ENCODE results near the gene ITPKC. TPM values are rescaled to one million over a fixed set of nuclear protein-coding genes. Genes with fewer than 3 reads are reported as not detected.
"Not testable (repeated sequence)": the region's sequence is repeated elsewhere in the genome, so short reads cannot be mapped to it uniquely, and the experiment has no call there.

ITPKC gene
- polyA plus RNA-seq, 1 donor: 12.1 TPM

DNA sequence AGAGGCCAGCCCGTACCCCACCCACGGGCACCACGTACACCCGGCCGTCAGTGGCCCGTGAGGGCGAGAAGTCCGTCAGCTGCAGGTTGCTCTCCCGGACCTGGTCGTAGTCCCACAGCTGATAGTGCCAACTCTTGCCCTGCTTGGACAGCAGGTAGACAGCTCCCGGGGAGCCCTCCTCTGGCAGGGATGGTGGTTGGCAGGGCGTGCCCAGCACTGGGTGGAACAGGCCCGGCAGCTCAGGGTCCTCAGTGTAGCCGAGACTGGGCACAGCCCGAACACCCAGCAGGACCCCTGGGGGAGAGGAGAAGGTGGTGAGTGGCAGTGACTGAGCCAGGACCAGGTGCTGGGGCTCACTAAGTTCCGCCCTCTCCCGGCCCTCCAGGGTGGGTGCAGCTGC lies 25.6 kb downstream of the ITPKC start:
- no peak for DNase-seq

DNA sequence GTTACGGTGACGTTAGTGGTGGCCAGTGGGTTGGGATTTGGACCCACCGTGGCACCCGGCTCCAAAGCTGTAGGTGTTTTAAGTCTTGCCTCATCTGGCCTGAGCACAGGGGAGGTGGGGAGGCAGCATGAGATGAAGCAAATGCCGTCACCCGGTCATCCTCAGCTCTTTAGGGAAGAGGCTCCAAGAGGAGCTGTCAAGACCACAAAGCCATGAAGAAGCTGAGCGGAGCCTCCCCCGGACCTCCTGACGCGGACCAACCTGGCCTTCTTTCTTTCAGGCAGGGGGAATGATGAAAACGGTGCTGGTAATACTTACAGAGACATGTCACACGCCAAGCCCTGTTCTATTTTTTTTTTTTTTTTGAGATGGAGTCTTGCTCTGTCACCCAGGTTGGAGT lies 26.0 kb downstream of the ITPKC start:
- DNase-seq: no peak

DNA sequence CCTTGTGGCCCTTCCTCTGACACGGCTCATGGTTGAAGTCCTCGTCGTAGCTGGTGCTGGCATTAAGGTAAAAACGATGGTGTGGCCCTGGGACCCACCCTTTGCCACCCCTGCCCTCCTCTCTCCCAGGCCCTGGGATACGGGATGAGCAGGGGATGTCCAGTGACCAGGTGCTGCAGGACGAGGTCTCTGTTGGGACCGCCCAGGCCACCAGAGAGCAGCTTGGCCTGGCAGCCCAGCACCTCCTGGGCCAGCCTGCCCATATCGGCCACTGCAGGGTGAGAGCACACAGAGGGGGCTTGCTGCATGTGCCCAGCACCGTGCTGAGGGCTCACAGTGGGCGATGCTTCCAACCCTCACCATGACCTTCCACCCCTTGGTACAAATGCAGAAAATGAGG lies 27.0 kb downstream of the ITPKC start:
- DNase-seq: no peak

DNA sequence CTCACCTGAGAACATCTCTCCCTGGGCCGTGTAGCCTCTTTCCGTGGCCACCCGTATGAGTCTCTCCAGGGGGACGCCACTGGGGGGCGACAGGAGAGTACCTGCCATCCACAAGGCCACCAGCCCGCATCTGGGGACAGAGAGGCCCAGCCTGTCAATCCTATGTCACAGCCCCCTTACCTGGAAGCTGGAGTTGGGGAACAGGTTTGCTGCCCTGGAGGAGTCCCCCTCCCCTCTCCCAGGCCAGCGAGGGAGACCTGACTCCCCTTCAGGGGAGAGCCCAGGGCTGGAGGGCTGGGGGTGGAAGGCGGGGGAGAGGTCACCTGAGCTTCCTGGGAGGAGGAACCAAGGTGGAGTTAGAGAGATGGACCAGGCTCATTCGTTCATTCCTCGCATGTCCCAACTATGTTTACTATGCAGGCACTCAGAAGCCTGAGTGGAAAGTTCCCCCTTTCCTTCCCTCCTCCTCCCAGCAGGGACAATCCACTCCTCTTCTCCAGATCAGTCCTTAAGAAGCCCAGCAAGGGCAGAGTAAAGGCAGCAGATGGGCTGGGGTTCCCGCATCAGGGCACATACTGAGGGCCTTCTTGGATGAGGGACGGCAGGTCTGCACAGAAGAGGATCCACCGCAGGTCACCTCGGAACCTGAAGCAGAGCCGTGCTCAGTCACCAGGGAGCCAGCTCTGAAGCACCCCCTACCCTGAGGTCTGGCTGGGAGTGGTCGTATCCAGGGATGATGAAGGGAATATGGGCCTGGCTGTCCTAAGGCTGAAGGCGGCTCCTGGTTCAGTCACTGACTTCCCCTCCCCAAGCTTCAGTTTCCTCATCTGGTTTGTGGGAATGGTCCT lies 27.9 kb downstream of the ITPKC start:
- no peak for DNase-seq

DNA sequence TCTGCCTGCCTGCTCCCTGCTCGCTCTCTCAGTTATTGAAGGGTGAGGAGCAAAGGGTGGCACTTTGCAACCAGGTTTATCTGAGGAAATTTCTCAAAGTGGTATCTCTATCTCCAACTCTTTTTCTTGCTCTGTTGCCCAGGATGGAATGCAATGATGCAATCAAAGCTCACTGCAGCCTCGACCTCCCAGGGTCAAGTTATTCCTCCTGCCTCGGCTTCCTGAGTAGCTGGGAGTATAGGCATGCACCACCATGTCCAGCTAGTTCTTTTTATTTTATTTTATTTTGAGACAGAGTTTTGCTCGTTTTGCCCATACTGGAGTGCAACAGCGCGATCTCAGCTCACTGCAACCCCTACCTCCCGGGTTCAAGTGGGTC lies 28.5 kb downstream of the ITPKC start:
- no peak for DNase-seq

DNA sequence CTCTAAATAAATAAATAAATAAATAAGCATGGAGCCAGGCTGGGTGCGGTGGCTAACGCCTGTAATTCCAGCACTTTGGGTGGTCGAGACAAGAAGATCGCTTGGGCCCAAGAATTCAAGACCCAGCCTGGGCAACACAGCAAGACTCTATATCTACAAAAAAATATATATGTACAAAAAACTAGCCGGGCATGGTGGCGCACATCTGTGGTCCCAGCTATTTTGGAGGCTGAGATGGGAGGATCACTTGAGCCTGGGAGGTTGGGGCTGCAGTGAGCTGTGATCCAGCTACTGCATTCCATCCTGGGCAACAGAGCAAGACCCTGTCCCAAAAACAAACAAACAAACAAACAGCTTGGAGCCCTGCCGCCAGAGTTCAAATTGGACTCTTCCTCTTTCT lies 30.6 kb downstream of the ITPKC start:
- DNase-seq: no peak

DNA sequence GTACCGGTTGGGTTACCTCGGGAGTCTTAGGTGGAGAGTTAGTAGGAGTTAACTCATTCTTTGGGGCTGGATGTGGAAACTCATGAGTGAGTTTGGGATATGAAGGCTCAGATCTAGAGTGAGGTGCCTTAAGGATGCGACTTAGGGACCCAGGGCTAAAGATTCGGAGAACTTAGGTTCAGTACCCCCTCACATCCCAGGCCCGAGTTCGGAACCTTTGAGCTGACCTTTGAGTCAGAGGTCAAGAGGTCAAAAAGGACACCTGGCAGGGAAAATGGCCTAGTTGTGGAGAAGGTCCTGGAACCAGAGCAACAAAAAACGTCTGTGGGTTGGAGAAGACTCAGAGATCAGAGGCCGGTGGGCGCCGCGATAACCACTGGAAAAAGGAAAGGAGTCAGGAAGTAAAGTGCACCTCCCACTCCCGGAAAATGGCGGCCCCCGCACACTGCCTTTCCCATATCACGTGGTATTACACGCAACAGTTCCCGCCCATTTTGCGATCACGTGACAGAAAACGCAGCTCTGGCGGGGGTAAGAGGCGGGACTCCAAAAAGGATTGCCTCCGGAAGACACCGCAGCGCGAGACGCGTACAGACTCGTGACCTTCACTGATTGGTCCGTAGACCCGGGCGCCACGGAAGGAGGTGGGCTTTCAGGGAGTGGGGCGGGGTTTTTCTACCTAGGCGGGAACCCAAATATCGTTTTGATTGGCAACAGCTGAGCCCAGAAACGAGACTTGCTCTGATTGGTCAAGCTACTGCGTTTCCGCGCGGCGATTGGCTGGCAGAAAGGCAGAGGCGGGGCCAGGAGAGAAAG lies 33.4 kb downstream of the ITPKC start, which contains the start of gene ACTMAP:
Gene ACTMAP (minus strand): TSS at position 420 of the 816 bp plus-strand sequence. CDS start 674 bp downstream, outside the sequence.
- peak; percentile 99 for DNase-seq

DNA sequence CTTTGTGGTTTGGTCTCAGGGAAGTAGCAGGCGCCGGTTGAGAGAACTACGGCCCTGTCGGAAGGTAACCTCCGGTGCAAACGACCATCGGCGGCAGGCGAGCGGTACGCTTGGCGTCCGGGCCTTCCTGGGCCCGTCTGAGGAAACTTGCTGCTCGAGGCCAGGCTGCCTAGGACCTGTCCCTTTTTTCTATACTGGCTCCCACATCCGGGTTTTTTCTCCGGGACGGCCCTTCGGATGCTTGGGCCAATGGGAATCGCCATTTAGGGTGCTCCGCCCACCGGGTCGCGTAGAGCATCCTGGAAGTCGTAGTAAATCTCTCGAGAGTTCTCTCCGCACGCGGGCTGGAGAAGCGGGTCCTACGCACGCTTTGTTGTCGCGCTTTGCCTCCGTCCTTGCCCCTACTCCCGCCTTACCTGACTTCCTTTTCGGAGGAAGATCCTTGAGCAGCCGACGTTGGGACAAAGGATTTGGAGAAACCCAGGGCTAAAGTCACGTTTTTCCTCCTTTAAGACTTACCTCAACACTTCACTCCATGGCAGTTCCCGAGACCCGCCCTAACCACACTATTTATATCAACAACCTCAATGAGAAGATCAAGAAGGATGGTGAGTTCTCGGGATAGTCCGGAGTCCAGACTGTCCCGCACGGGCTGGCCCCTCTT lies 34.1 kb downstream of the ITPKC start, which contains the start of gene SNRPA:
Gene SNRPA (plus strand): TSS at position 330 of the 664 bp plus-strand sequence. CDS start 206 bp downstream, at position 536.
- DNase-seq: peak; percentile 97

DNA sequence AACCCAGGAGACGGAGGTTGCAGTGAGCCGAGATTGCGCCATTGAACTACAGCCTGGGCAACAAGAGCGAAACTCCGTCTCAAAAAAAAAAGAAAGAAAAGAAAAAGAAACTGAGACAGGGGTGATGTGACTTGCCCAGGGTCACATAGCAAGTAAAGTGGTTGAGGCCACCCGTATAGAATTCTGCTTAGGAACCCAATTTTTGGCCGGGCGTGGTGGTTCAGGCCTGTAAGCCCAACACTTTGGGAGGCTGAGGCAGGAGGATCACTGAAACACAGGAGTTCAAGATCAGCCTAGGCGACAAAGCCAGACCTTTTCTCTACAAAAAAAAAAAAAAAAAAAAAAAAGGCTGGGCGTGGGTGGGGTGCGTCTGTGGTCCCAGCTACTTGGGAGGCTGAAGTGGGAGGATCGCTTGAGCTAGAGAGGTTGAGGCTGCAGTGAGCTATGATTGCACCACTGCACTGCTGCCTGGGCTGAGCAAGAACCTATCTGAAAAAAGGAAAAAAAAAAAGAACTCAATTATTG lies 35.4 kb downstream of the ITPKC start:
- no peak for DNase-seq

DNA sequence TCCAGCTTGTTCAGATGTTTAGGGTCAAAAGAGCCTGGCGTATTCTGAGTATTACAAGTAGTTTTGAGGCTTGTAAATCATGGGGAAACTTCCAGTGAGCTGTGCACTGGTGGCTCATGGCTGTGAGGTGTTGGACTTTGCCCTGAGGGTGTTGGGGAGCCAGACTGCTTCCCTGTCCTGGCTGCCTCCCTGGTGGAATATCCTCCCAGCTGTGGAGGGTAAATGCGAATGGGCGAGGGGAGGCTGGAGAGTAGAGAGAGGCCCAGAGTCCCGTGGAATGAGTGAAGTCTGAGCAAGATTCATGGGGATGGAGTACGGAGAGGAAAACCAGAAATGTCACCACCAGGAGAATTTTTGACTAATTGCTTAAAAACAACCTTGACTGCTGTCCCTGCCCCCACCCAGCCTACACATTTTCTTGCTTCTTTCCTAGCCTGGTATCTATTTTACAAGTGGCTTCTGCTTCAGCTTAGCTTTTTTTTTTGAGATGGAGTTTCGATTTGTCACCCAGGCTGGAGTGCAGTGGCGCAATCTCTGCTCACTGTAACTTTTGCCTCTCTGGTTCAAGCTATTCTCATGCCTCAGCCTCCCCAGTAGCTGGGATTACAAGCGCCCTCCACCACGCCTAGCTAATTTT lies 37.8 kb downstream of the ITPKC start:
- no peak for DNase-seq

DNA sequence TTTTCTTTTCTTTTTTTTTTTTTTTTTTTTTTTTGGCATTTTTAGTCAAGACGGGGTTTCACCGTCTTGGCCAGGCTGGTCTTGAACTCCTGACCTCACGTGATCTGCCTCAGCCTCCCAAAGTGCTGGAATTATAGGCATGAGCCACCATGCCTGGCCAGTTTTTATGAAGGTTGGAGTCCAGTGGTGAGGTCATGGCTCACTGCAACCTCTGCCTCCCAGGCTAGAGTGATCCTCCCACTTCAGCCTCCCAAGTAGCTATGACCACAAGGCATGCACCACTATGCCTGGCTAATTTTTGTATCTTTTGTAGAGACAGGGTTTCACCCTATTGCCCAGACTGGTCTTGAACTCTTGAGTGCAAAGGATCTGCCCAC lies 38.3 kb downstream of the ITPKC start:
- no peak for DNase-seq

DNA sequence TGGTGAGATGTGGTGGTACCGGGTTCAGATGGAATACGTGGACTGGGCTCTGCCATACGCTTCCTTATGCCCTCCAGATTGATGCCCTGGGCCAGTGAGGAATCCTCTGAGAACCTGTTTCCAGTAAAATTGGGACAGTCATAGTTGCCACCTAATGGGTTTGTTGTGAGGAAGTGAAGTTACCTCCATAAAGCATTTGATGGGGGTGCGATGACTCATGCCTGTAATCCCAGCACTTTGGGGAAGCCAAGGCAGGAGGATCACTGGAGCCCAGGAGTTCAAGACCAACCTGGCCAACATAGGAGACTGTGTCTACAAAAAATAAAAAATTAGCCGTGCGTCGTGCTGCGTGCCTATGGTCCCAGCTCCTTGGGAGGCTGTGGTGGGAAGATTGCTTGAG lies 38.9 kb downstream of the ITPKC start:
- DNase-seq: no peak

DNA sequence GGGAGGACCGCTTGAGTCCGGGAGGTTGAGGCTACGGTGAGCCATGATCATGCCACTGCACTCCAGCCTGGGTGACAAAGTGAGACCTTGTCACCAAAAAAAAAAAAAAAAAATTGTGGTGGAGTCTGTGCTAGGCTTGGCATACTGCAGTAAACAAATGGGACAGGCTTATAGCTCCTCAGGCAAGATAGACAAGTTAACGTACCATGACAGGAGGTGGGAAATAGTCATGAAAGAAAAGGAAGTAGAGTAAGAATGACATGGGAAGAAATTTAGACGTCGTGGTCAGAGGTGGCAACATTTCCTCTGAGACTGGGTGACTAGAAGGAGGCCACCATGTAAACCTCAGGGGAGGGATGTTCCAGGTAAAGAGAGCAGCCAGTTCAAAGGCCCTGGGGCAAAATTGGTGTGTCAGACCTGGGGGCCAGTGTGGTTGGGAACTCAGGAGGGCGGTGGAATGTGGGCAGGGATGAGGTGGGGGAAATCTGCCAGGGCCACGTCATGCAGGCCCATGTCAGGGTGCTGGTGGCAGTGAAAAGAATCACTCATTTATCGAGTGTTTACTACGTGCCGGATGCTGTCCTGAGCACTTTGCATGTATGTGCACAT lies 39.7 kb downstream of the ITPKC start:
- no peak for DNase-seq

DNA sequence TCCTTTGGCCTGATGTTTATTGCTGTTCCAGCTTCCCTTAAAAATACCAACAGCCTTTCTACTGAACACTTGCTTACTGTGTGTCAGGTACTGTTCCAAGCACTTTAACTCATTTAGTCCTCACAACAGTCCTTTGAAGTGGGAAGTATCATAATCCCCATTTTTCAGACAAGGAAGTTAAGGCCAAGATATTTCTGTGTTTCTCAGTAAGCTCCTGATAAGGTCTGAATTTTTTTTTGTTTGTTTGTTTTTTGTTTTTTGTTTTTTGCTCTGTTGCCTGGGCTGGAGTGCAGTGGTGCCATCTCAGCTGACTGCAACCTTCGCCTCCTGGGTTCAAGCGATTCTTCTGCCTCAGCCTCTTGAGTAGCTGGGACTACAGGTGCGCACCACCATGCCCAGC lies 41.6 kb downstream of the ITPKC start:
- no peak for DNase-seq

DNA sequence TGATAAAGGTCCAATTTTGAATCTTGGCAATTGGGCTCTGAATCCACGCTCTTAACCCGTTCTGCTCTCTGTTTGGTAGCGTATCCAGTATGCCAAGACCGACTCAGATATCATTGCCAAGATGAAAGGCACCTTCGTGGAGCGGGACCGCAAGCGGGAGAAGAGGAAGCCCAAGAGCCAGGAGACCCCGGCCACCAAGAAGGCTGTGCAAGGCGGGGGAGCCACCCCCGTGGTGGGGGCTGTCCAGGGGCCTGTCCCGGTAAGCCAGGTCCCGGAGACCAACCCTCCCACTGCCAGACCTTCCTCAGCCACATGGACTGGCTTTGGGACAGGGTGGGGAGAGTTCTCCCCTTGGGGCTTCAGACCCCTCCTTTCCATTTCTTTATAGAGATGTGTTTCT lies 42.4 kb downstream of the ITPKC start:
- no peak for DNase-seq

DNA sequence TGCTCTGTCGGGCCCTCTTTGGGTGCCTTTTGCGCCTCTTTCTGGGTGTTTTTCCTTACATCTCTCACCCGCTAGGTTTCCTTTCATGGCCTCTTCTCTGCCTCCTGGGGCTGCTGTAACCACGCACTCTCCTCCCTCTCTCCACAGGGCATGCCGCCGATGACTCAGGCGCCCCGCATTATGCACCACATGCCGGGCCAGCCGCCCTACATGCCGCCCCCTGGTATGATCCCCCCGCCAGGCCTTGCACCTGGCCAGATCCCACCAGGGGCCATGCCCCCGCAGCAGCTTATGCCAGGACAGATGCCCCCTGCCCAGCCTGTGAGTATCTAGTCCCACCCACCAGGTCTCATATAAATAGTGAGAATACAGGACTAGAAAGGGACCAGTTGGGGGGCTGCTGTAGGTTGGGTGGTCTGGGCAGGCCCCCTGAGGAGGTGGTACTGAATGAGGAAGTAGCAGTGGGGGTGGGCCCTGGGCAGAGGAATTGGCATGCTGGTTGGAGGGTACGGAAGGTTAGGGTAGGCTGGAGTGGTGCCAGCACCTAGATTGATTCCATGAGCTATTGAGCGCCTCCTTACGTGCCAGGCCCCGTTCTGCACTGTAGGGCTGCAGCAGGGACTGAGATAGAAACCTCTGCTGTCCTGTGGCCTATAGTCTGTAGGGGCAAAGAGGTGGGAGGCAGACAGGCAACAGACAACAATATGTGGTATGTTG lies 46.0 kb downstream of the ITPKC start:
- DNase-seq: no peak

DNA sequence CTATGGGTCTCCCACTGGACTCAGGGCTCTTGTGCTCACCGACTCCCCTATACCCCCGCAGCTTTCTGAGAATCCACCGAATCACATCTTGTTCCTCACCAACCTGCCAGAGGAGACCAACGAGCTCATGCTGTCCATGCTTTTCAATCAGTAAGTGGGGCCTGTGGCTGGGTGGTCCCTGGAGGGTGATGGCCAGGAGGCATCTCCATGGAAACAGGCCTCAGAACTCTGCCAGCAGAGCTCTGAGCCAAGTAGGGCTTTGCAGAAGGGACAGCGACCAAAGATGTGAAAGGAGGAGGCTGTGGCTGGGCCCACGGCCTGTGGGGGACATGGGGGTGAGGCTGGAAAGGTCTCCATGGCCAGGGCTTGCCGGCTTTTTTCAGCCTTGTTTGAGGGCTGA lies 46.6 kb downstream of the ITPKC start:
- no peak for DNase-seq

DNA sequence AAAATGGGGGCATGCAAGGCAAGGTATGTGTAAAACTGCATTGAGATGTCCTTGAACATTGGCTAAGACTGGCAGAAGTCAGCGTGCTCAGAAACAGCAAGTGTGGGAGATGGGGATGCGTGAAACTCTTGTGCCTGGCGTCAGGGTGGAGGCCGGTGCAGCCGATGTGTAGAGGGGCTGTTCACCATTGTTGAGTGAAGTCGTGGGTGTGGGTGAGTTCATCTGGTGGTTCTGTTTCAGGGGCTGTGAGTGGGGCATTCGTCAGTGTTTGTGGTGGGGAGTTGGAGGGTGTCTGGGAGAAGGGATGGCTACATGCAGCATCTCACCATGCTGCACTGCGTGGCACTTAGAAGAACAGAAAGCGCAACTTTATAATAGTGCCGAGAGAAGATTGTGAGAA lies 47.1 kb downstream of the ITPKC start:
- no peak for DNase-seq

DNA sequence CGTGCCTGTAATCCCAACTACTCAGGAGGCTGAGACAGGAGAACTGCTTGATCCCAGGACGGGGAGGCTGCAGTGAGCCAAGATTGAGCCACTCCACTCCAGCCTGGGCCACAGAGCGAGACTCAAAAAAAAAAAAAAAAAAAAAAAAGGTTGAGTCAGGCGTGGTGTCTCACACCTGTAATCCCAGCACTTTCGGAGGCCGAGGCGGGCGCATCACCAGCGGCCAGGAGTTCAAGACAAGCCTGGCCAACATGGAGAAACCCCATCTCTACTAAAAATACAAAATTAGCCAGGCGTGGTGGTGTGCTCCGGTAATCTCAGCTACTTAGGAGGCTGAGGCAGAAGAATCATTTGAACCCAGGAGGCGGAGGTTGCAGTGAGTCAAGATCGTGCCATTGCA lies 49.5 kb downstream of the ITPKC start:
- DNase-seq: not testable (repeated sequence)

DNA sequence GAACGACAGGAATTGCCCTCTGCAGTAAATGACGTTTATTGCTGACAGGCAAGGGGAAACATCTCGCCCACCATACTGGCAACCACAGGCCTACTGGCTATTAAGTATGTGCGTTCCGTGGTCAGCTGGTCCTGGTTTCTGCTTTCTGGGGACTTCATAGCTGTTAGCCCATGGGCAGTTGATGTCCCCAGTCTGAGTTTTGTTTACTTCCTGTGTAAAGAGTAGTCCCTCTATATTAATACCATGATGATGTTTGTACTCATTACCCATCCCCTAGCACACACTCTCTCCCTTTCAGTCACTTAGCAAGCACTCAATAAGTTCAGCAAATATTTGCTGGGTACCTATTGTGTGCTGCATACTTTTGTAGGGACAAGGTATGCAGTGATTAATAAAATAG lies 52.0 kb downstream of the ITPKC start:
- no peak for DNase-seq

All from hindlimb muscle (tissue), 1 donor.